EH (cell line): ENCODE measurements around the gene OVOL2.

Source experiments
- DNase-seq: peaks from one replicate; pipeline ENCODE4 v3.0.0-alpha.2; 2015; ENCODE audit warnings: low read depth

The OVOL2 gene

DNA sequence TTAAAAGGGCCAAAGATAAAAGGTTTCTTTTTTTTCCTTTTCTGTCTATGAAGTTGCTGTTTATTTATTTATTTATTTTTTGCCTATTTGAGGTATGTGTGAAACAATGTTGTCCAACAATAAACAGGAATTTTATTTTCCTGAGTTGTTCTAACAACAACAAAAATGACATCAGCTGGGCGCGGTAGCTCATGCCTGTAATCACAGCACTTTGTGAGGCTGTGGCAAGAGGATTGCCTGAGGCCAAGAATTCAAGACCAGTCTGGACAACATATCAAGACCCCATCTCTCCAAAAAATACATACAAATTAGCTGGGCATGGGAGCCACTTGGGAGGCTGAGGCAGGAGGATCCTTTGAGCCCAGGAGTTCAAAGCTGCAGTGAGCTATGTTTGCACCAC, 44.8 kb downstream of the OVOL2 start:
- no peak for DNase-seq

DNA sequence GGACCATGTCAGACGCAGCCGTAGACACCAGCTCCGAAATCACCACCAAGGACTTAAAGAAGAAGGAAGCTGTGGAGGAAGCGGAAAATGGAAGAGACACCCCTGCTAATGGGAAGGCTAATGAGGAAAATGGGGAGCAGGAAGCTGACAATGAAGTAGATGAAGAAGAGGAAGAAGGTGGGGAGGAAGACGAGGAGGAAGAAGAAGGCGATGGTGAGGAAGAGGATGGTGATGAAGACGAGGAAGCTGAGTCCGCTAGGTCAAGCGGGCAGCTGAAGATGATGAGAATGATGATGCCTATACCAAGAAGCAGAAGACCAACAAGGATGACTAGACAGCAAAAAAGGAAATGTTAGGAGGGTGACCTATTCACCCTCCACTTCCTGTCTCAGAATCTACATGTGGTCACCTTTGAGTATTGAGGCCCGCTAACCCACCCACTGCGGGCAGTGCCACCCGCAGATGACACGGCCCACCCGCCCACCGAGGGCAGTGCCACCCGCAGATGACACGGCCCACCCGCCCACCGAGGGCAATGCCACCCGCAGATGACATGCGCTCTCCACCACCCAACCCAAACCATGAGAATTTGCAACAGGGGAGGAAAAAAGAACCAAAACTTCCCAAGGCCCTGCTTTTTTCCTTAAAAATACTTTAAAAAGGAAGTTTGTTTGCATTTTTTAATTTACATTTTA, 45.6 kb downstream of the OVOL2 start:
- no peak for DNase-seq

DNA sequence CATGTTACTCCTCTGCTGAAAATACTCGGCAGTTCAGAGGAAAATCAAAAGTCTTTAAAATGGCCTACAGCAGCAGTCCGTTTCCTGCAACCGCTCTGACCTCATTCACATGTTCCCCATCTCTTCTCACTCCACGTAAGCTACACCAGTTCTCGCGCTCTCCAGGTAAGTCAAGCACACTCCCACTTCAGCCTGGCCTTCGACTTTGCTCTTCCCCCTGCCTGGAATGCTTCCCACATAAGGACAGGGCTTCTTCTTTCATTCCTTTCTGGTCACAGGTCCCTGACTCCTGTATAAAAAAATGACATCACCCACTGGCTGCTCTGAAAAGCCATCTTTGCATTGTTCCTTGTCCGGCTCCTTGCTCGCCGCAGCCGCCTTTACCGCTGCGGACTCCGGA, 46.2 kb downstream of the OVOL2 start:
- DNase-seq, result no peak

DNA sequence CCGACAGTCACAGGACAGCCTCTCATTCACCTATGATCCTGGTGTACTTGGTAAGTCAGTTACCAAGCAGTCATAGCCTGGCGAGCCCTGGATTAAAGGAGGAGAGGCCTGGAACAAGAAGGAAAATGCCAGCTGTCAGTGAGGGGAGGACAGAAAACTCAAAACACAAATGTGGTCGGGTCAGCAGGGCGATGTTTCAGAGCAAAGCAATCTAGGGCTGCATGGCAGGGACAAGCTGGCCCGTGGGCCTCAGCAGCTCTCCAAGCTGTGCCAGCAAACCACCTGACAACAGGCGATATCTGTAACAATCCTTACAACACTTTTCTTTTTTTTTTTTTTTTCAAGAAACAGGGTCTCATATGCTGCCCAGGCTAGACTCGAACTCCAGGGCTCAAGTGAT, 48.6 kb downstream of the OVOL2 start:
- no peak for DNase-seq

DNA sequence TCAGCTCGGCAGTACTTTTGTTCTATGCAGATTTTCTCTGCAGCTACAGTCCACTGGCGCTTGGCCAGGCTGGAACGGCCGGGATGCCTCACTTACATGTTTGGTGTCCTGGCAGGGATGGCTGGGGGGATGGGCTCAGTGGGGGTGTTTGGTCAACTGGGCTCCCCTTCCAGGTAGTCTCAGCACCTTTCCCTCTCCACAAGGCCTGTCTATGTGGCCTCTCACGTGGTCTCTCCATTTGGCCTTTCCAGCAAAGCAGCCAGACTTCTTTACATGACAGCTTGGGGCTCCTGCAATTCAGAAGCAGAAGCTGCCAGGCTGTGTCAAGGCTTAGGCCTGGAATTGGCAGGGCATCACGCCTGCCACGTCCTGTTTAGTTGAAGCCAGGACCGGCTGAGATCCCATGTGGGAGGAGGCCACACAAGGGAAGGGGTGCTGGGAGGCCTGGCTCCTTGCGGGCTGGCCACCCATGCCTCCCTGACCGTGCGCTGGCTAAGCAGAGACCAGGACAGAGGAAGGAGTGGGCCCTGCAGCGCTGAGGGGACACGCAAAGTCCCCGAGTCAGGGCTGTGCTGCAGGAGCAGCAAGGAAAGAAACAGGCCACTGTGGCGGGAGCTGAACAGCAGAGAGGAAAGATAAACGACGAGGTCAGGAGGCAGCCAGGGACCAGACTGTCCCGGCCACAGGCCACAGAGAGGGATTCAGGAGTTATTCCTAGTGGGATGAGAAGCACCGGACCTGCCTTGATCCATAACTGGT, 50.0 kb downstream of the OVOL2 start:
- no peak for DNase-seq

DNA sequence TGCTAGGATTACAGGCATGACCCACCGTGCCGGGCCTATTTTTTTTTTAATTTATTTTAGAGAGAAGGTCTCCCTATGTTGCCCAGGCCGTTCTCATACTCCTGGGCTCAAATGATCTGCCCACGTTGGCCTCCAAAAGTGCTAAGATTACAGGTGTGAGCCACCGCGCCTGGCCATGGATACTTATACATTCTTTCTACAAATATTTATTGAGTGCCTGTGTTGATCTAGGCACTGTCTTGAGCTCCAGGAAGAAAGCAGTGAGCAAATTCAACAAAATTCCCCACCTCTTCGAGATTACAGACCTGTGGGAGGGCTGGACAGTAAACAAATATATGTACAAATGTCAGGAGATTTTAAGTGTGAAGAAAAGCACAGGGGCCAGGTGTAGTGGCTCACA, 51.0 kb downstream of the OVOL2 start:
- no peak for DNase-seq

DNA sequence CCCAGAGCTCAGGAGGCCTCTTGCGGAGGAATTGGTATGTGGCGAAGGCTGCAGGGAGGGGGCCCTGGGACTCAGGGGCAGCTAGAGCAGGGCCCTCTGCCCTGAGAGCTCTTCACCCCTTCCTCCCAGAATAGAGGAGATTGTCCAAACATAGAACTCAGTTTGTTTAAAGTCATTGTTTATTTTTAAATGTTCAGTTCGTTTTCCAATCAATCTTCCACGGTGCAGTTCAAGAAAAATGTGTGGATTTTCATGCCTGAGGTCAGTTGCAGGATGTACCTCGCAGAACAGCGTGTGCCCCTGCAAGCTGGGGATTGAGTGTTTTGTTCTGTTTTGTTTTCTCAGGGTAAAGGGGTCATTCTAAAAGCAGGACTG, 51.7 kb downstream of the OVOL2 start:
- no peak for DNase-seq

DNA sequence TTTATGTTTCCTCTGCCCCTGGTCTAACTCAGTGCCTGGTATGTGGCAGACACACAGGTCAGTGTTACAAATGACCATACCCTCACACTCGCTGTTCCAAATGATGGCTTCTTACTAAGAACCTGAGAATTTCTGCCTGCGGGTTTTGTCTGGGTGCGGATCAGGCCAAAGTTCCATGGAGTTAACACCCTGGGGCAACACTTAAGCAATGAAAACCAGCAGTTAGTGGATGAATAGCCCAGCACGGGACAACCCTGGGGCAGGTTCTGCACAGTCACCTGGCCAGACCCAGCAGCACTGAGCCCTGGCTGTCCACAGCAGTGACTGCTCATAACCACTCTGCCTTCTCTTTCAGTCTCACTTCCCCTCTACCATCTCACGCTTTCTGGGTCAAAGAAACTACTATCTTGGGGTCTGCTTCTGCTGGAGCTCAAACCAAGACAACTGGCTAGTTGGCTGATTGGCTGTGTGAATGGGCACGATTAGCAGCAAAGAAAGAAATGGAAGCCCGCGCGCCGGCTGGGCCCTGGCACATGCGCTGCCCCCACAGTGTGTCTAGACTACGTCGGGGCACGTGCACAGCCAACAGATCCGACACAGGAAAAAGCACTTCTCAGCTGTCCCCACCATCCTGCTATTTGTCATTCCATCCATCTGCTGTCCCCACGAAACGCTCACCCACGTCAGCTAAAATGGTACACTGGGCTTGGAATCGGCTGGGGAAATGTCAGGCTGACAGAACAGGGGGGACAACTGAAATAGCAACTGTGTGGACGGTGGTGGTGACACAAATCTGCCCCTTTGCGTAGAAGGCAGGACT, 52.3 kb downstream of the OVOL2 start:
- no peak for DNase-seq

DNA sequence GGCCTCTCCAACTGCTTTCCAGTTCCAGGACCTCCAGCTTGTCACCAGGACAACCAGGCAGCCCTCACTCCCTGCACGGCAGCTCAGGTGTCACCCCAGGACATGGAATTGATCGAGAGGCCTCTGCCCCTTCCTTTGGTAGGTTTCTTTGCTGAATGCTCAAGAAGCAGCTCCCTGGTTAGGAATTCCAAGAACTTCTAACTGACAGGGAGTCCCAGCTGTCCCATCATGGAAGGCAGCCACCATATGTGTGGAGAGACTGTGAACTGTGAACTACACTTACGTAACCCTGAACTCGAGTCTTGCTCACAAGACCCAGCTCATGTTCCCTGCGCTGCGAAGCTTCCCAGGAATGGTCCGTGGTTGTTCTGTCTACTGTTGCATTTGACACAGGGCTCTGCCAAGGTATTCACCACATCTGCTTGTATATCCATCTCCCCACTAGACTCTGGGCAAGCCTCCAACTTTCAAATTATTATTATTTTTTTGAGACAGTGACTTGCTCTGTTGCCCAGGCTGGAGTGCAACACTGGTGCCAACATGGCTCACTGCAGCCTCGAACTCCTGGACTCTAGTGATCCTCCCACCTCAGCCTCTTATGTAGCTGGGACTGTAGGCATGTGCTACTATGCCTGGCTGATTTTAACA, 53.2 kb downstream of the OVOL2 start:
- DNase-seq, result peak; percentile 20

DNA sequence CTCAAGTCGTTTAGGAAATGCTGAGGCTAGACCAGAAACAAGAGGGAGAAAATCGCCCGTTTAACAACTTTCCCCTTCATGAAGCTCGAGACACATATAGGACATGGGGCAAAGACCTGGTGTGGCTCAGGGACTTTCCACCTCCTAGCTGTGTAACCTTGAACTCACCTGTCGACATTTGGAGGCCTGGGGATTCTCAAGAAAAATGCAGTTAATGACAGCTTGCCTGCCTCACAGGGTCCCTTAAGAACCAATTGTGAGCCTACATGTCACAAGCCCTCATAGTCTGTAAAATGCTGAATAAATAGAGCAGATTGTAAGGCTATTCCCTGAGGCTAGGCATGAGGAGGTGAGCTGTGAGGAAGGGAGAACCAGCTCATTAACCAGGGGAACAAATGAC, 53.8 kb downstream of the OVOL2 start:
- no peak for DNase-seq

DNA sequence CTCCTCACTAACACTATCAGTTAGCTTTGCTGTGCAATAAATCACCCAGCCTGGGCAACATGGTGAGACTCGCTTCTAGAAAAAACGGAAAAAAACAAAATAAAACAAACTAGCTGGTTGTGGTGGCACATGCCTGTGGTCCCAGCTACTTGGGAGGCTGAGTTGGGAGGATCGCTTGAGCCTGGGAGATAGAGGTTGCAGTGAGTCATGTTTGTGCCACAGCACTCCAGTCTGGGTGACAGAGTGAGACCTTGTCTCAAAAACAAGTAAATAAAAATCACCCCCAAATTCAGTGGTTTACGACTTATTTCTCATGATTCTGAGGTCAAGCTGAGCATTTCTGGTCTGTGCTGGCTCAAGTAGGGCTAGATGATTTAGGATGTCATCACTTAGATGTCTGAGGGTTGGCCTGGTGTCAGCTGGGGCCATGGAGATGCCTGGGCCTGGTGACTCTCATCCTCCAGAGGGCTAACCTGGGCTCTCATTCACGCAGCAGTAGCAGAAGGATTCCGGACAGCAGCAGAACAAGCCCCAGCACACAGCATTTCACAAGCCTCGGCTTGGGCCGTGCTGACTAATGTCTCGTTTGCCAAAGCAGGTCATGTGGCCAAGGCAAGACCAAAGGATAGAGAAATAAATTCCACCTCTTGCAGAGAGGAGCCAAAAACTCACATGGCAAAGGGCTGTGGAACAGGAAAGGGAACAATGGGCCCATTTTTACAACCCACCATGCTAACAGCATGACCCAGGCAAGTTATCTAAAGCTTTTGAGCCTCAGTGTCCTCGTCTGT, 56.4 kb downstream of the OVOL2 start:
- DNase-seq, result peak; percentile 67

DNA sequence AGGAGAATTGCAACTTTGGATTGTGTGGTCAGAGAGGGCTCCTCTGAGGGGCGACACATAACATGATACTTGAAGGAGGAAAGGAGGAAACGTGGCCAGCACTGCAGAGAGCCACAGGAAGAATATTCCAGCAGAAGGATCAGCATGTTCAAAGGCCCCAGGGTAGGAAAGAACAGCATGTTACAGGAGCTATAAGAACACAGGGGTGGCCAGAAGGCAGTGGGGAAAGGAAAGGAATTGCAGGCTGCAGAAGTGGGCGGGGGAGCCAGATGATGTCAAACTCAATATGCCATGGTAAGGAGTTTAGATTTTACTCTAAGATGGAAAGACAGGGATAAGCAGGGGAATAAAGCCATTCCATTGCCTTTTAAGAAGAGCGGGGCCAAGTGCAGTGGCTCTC, 58.1 kb downstream of the OVOL2 start:
- no peak for DNase-seq

DNA sequence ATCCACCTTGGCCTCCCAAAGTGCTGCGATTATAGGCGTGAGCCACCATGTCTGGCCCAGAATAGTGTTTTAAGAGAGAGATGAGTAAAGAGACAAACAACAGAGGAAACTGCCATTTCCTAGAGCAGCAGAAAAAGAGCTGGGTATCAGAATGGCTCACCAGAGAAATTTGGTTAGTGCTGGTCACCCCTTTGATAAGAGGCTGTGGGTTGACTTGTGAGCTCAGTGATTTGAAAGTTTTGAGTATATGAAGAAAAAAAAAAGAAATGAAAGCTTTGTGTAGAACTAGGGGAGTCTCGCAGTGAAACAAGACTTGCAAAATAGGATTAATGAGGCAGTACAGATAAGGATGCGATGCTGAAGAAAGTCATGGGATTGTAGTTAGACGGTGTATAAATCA, 59.3 kb downstream of the OVOL2 start:
- DNase-seq, result no peak

DNA sequence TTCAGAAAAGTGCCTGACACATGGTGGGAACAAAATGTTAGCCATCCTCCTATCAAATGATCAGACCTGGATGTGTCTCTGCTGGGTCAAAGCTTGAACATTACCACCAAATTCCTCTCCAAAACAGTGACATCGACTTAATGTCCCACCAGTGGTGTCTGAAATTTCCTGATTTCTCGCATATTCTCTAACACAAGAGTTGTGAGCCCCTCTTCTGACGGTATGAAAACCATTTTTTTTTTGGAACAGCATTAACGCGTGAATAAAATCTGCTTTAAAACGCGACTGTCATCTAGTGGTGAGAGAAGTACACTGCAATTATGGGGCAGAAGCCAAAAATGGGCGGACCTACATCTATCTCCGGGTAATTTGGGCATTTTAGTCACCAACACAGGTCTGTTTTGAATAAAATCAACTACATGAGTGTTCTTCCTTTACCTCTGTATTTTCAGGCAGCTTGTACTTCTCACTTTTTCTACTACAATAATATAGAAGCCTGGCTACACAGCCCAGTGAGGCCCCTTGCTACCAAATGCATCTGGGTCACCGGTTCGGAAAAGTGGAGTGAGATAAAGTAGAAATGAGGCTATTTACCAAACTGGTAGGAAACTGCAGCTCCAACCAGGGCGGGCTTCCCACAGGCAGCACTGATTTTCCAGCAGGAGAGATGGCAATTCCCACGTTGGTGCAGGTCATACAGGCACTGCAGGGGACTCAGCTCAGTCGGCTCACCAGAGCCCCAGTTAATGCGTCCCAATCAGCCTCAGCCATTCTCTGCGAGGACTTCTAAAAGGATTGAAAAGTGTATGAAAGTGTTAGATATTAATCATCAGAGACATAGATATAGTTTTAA, 61.5 kb downstream of the OVOL2 start:
- peak; percentile 76 for DNase-seq

DNA sequence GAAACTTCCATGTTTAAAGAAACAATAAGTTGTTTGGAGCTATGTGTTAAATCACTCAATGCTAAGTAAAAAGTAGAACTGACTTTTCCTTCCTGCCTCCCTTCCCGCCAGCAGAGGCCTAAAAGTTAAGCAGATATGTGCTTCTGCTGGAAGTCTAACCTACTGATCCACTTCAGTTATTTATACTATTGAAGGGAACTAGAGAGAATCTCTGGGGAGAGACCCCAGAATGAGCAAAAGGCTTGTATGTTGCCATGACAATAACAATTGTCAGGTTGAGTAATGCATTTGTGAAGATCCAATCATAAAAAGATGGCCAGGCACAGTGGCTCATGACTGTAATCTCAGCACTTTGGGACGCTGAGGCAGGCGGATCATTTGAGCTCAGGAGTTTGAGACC, 64.2 kb downstream of the OVOL2 start:
- no peak for DNase-seq

DNA sequence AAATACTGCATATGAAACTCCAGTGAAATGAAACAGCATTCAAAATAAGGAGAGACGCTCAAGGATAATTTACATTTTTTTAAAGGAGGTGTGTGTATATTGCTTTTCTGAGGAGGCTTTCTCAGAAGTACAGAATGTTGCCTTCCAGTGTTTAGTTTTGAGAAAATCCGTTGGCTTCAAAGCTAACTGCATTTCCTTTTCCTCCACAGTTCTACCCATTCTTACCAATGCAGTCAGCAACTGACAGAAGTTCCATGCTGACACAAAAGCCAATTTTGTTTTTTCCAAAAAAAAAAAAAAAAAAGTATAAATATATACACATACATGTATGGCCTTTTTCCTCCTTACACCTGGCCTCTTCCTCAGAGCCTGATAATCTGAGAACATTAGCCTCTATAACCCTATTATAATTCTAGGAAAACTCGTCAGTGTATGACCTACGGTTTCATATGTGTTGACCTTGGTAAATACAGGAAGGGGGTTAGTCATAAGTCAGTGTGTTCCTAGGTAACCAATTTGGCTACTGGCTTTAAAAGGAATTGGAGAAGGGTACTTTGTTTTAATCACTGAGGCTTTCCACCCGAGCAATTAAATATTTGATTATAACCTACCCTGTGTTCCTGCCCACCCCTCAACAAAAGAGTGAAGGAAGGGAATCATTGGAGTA, 64.7 kb downstream of the OVOL2 start:
- DNase-seq, result no peak

DNA sequence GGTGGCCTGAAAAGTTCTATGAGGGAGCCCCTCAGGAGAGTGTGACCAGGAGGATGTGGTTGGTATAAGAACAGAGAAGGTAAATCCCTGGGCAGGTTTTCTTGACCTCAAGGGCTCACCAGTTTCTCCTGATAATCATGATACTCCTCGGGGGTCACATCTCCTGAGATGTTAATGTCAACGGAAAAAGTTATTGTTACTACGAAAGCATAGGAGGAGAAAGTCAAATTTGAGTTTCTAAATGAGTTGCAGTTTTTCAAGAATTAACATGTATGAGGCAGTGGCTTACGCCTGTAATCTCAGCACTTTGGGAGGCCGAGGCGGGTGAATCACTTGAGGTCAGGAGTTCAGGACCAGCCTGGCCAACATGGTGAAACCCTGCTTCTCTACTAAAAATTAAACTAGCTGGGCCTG, 65.5 kb downstream of the OVOL2 start:
- DNase-seq, result no peak

DNA sequence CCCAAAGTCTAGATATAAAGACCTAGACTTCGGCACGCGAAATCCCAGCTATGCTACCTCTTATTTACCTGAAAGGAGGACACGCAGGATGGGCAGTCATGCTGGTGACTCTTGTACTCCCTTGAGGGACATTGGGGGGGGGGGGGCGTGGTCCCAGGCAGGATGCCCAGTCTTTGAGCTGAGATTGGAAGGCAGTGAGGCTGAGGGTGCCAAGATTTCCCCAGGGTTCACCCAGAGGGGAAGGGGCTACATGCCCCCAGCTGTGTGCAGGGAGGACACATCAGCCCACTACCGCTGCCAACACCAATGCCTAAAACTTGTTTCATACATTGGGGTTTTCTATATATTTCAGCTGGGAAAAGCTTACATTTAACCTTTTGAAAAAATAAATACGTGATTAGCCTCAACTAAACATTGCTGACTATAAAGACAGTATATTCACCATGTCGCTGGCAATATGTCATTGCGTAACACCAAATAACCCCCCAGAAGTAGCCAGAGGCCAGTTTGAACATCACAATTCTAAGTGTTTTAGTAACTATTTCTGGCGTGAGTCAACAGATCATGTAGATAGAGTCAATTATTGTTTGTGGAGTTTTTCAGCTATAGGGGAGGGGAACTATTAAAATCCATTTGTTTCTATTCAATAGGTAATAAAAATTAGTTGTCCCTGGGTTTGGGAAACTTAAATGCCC, 67.3 kb downstream of the OVOL2 start:
- DNase-seq, result peak; percentile 76

DNA sequence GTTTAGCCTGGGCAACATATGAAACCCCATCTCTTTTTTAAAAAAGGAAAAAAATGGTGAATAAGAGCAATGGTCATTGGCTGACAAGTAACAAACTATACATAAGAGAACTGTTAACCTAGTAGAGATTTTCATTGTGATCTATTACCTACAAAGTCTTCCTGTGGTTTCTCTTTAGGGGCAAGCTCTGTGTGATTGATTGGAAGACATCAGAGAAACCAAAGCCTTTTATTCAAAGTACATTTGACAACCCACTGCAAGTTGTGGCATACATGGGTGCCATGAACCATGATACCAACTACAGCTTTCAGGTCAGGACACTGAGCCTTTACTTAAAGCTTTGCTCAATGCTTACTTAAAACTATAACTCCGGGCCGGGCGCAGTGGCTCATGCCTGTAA, 69.7 kb downstream of the OVOL2 start:
- no peak for DNase-seq
